GDM1 (cell line): ENCODE results near the gene RASIP1.
A peak's percentile ranks its signal among the peaks of the same experiment; 100 is the strongest.

Experiments
- DNase-seq: peaks from one replicate; lab custom pipeline; 2025; lab: John Stamatoyannopoulos, UW

The RASIP1 gene

DNA sequence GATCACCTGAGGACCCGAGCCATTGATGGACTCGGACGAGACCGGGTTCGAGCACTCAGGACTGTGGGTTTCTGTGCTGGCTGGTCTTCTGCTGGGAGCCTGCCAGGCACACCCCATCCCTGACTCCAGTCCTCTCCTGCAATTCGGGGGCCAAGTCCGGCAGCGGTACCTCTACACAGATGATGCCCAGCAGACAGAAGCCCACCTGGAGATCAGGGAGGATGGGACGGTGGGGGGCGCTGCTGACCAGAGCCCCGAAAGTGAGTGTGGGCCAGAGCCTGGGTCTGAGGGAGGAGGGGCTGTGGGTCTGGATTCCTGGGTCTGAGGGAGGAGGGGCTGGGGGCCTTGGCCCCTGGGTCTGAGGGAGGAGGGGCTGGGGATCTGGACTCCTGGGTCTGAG, 15.8 kb upstream of the RASIP1 start:
- DNase-seq: no peak

DNA sequence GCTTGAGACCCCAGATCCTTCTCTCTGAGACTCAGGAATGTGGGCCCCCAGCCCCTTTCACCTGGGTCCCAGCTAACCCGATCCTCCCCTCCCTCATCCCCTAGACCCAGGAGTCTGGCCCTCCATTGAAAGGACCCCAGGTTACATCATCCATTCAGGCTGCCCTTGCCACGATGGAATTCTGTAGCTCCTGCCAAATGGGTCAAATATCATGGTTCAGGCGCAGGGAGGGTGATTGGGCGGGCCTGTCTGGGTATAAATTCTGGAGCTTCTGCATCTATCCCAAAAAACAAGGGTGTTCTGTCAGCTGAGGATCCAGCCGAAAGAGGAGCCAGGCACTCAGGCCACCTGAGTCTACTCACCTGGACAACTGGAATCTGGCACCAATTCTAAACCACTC, 15.4 kb upstream of the RASIP1 start:
- DNase-seq: no peak

DNA sequence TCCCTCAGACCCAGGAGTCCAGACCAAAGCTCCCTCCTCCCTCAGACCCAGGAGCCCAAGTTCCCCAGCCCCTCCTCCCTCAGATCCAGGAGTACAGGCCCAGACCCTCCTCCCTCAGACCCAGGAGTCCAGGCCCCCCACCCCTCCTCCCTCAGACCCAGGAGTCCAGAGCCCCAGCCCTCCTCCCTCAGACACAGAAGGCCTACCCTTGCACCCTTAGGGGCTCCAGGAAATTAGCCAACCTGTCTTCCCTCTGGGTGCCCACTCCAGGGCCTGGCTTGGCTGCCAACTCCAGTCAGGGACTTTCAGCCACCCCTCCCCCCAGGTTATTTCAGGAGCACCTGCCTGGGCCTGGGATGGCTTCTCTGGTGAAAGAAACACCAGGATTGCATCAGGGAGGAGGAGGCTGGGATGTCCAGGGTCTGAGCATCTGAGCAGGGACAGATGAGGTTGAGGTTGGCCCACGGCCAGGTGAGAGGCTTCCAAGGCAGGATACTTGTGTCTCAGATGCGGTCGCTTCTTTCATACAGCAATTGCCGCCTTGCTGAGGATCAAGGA, 14.8 kb upstream of the RASIP1 start, which contains the start of gene FGF21:
TSS of gene FGF21 (plus strand) at position 441 of the 558 bp plus-strand sequence. CDS start 713 bp downstream, outside the sequence.
- DNase-seq: no peak

DNA sequence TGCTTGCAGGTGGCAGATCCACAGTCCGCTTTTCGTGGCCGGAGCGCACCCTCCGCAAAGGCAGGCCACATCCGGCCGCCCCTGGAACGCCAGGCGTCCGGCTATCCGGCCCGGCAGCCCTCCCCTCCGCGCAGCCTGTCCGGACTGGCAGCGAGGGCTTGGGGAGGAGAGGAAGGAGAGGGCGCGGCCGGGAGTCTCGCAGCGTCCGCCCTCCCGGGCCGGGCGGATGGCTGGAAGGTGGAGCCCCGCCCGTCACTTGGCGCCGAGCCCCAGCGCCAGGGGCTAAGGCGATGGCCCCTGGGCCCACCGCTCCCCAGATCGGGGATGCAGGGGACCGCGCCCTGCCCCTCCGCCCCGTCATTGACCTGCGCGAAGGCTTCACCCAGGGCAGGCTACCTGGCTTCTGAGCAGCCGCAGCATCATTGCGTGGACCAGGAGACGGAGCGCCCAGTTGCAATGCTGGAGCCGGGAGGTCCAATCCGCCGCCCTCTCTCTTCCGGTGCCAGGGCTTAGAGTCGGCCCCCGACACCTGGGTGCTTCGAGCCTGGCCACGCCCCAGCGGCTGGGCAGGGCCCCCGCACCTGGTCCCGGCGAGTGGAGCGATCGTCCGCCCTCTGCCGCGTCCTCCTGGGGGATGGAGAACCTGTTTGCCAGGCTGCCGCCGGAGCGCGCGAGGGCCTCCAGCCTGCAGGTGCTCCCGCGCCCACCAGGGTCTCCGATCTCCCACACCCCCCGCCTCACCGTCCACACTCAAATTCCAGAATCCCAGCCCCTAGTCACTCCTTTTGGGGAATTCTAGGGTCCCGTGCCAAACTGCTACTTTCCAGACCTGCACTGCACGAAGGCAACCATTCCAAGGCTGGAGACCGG, 12.3 kb upstream of the RASIP1 start, which contains the start of gene FUT1:
TSS of gene FUT1 (minus strand) at position 146 of the 870 bp plus-strand sequence. CDS start 1,360 bp downstream, outside the sequence.
- DNase-seq: peak; percentile 26

DNA sequence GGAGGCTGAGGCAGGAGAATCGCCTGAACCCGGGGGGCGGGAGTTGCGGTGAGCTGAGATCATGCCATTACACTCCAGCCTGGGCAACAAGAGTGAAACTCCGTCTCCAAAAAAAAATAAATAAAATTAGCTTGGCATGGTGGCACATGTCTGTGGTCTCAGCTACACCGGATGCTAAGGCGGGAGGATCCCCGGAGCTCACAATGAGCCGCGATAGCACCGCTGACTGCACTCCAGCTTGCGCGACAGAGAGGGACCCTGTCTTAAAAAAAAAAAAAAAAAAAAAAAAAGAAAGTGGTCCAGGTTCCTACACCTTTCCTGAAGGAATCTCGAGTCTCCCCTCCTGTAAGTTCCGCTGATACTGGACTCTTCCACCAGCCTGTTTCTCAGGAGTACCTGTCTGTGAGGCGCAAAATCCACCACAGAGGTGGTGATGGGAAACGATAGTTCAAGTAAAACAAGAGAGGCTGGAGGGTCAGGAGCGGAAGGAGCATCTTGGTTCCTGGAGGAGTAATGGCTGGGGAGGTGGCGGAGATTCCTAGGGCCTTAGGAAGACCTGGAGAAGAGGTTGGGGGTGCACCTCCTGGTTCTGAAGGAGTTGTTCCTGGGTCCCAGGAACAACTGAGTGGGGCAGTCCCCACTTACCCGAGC, 11.6 kb upstream of the RASIP1 start:
- DNase-seq: peak; percentile 5

DNA sequence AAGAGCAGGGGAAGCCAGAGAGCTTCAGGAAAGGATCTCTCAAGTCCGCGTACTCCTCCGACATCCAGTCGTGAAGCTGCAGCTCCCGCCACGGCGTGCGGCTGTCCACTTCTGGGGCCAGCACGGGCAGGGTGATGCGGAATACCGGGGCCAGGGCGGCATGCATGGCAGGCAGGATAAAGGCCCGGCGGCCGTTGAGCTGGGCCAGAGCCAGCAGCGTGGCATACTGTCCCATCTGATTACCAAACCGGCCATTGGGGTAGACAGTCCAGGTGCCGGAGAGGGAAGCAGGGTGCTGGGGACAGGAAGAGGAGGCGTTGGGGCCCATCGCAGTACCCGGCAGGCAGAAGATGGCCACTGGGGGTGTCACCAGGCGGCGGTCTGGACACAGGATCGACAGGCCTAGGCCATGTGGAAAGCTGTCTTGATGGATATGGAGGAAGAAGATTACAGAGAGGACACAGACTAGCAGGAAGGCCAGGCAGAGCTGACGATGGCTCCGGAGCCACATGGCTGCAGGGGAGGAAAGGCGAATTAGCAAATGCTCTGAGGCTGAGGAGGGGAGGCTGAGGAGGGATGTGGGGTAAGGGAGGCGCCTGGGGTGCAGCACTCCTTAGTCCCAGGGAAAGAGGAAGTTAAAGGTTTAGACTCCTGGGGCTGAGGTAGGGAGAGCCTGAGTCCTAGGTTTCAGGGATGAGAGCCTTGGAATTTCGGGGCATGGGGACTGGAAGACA, 10.5 kb upstream of the RASIP1 start:
- DNase-seq: no peak

DNA sequence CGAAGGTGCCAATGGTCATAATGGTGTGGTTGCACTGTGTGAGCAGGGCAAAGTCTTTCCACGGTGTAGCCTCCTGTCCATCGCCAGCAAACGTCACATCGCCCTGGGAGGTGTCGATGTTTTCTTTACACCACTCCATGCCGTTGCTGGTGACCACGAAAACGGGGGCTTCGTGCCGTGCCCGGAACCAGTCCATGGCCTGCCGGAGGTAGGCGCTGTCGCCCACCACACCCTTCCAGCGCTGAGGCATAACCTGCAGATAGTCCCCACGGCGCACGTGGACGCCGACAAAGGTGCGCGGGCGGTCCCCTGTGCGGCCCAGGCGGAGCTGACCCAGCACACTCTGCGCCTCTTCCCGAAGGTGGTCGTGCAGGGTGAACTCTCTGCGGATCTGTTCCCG, 9.9 kb upstream of the RASIP1 start:
- no peak for DNase-seq

DNA sequence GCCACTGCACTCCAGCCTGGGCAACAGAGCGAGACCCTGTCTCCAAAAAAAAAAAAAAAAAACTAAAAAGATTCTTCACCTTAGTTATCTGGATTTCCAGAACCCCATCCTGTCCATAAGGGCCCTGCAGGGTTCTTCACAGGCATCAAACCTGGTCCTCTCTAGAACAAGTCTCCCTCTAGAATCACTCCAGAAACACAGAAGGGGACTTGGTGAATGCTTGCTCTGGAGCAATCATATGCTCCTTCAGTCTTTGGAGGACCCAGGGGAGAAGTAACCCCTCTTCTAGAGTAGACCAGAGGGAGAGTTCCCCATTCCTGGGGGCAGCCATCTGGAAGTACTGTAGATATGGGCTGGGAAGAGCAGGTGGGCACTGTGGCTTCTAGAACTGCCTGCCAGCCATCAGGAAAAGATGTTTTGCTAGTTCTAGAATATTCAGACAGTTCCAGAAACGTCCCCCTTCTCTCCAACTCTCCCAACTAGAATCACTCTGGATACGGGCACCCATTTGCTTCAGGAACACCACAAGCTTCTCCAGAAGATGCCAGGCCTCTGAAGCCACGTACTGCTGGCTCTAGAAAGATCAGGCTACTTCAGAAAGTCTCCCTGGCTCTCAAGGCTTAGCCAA, 9.3 kb upstream of the RASIP1 start:
- no peak for DNase-seq

DNA sequence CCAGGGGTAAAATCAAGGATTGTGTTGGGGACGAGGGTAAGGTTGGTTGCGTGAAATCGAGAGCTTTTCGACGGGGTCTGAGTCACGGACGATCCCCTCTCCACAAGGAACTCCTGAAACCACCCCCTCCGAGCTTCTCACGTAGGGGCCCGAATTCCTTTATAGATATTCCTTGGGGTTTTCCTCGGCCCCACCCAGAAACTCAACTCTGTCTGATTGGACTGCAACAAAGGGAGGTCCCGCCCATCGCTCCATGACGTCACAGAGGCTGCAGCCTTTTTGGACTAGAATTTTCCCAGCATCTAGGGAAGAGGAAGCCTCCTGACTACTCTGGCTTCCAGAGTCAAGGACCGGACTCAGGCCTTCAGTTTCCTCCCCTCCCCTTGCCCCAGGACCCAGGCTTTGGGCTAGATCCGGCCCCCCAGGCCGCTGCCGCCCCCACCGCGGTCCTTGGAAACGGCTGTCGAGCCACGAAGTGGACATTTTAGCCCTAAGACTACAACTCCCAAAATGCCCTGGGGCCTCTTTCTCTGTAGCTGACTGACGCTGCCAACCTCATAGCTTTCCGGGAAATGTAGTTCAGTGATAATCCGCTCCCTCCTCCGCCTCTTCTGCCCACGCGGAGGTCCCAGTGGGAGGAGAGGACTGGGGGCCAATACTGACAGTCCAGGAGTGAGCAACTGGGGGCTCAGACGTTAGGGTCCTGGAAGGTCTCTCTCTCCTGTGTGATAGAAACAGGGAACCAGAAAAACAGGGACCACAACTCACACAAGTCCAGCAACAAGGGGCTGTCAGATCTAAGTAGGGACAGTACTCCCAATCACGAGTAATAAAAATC, 6.5 kb upstream of the RASIP1 start, which contains the start of gene IZUMO1:
TSS of gene IZUMO1 (minus strand) at position 172 of the 838 bp plus-strand sequence. CDS start 1,050 bp downstream, outside the sequence.
- DNase-seq: no peak

DNA sequence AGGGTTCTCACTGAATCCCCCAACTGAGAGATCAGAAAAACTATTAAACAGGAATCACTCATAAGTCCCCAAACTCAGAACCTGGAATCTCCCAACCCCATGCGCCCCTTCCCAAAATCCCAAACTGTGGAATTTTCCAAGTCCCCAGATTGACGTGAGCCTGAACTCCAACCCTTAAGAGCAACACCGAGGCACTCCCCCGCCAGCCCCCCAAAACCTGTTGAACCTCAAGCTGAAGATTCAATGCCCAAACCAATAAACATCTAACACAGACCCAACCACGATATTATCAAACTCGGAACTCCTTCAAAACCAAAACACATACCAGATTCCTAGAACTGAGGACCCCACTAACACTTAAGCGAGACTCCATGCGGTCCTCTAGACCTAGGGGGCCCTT, 5.7 kb upstream of the RASIP1 start:
- DNase-seq: no peak

DNA sequence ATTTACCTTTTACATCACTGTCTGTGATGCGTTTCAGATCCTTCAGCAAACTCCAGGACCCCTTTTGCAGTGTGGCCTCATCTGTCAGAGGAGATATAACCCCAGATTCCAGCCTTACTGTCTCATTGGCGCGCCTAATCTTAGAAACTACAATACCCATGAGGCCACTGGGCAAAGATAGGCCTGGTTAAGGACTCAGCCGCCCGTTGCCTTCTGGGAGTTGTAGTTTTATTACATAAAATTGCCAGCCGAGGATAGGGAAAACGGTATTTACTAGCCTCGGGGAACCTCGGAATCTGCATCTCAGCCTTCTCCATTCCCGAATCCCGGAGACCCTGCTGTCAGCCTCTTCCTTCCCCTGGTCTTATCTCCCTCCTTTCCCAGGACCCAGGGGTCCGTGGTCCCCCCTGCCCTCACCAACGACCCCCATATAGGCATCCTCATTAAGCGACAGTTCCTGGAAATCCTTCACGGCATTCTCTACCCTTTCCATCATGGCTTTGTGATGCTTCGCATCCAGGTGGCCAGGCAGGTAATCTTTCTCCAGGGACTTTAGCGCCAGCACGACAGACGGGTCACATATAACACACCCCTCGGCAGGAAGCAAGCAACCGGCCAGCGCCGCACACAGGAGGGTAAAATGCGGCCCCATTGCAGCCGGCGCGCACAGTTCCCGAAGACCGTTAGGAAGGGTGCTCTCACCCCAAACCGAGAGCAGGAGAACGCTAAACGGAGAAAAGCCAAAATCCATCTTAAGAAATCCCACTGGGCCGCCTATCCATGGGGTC, 5.0 kb upstream of the RASIP1 start:
- DNase-seq: no peak

DNA sequence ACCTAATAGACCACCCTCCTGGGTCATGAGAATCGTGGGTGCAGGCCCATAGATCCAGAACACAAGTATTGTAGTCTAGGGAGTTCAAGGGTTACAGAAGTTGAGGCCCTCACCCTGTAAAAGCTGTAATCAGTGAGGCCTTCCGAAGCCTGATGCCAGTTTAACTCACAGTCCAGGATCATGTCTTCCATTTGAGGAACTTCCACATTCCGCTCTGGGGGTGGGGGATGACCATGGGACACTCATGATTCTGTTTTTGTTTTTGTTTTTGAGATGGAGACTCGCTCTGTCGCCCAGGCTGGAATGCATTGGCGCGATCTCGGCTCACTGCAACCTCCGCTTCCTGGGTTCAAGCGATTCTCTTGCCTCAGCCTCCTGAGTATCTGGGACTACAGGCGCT, 1.7 kb upstream of the RASIP1 start:
- DNase-seq: no peak

DNA sequence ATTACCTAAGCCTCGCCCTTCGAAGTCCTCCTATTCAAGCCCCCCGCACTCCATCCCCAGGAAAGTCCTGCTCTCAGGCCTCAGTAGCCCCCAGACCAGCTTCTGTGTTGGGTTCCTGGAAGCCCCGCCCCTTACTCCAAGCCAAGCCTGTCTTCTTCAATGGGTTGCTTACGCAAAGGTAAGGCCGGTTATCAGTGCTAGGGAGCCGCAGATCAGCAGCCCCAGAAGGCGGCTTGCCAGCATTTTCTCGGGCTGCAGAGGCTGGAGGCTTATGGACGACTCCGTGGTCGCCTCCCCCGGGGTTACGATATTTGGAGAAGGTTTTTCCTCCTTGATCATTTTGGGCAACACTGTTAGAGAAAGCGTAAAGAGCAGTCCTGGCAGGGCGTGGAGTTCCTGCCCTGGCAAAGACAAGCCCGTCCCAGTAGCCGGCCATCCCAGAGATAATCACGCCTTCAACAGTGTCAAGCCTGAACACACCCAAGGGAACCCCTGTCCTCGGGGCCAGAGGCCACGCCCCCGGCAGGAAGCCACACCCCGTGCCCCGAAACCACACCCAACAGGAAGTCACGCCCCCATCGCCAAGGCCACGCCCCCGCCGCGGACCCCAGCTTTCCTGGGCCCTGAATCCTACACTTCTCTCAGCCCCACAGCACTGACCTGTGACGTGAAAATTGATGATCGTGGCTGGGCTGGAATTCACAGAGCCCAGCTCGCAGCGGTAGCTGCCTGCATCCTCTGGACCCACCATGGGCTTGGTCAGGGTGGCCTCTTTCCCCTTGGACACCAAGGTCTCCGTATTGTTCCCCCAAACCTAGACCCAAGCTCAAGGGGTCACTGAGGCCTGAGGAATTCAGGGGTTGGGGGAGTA, 954 bp upstream of the RASIP1 start:
- no peak for DNase-seq

DNA sequence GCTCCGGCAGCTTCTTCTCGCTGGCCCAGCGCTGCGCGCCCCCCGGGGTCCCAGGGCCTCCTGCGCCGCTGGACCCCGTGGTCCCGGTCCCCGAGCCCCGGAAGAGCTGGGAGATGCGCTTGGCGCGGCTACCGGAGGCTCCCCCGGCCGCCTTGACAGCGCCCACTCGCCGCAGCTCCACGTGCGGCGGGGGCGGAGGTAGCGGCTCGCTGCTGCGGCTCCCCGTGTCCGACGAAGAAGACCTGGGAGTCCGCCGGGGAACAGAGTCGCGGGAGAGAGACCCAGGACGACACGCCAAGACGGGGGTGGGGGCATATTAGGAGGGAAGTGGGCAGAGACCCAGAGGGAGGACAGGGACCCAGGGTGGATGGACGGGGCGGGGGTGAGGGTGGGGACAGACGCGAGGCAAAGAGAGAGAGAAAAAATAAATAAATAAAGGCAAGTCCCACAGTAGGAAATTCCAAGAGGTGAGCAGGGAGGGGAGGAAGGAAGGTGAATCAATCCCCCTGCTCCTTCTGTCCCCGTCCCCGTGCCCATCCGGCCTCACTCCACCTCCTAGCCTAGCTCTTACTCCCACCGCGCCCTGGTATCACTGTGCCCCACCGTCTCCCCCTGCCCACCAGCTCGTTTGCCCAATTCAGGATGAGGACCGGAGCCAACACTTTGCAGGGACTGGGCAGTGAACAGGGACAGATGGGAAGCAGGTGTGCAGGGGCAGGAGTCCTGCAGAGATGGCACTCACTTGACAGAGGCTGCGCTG, 826 bp downstream of the RASIP1 start:
- no peak for DNase-seq

DNA sequence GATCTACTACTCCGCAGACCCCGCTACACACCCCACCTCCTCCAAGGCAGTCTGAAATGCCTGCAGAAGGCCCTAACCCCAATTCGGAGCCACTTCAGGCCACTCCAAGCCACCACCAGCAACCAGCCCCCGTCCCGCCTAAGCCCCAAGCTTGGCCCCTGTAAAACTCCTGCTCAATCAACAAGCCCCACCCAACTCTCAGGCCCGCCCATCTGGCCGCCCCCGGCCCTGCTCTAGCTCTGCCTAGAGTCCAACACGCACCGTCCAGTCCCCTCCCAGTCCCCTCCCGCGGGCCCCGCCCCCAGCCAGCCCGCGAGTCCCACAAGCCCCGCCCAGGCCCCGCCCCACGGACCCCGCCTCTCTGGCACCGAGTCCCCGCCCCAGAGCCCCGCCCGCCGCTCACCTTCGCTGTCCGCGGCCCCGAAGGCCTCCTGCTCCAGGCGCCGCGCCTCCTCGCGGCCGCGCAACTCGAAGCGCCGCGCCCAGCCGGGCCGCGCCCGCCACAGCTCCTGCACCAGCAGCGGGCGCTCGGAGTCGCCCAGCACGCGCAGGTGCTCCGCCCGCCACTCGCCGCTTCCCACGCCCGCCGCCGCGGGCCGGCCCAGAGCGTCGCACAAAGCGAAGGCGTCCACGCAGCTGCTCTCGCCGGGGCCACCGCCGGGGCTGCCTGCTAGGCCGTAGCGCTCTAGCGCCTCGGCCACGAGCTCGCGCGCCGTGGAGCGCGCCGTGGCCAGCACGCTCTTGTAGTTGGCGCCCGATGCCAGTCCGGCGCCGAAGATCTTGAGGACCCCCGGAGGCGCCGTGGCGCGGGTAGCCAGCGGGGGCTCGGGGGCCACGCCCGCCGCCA, 1.6 kb downstream of the RASIP1 start:
- peak; percentile 90 for DNase-seq

DNA sequence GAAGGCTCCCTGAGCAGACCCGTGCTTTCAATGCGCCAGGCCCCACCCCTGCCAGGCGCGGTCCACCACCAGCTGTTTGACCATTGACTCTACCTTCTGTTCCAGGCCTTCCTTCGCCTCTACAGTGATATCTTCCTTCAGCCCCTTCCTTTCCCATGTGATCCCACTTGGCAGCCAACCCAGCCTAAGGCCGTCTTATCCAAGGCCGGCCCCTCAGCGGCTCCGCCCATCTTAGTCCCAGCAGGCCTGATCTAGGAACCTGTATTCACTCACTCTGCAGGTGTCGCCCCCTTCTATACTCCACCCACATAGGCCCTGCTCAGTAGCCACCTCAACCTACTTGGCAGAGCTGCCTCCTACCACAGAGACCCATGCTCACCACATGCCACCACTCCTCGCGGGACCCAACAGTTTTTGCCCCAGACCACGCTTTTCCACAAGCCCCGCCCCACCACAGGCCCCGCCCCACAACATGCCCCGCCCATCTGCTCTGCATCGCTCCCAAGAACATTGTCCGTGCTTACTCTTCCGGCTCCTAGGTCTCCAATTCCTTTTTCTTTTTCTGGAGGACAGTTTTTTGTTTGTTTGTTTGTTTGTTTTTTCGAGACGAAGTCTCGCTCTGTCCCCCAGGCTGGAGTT, 2.9 kb downstream of the RASIP1 start:
- no peak for DNase-seq
